CMK (cell line): ENCODE data around the gene PLCB4.

Source experiments
- DNase-seq: peaks from one replicate; pipeline ENCODE4 v3.0.0-alpha.2; 2010; ENCODE audit warnings: low read depth

PLCB4 gene

DNA sequence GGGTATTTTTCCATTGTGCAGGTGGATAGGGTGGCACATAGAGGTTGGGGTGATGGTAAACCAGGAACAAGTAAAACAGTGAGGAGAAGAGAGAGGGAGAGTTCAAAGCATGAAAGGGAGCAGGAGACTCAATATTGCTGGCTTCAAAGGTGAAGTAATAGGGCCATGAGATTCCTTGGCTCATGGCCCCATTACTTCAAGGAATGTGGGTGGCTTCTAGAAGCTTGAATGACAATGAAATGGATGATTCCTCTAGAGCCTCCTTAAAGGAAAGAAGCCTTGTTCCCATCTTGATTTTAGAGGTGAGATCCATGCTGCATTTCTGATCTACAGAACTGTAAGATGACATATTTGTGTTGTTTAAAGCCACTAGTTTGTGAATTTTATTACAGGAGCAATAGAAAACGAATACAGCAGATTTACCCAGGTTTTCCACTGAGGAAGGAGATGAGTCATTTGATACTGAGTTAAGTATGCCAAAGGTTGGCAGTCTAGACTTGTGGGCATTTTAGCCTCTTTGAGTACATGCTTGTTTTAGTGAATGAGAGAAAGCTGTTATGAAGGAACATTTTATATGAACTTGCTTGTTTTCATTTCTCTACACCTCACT lies 110.4 kb downstream of the PLCB4 start:
- no peak for DNase-seq

DNA sequence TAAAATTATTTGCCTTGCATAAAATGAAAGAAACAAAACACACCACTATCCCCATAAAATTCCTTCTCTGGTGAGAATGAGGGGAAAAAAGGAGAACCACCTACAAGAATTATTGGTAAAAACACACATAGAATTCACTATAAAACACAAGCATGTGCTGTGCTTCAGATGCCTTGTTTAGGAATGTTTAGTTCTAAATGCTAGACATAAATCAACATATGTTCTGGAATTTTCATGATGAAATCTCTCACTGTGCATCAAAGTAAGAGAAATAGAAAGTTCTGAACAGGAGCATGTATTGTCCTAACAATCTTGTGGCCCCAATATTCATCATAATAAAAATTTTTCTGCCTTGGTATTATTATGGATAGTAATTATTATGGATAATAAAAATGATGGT lies 111.0 kb downstream of the PLCB4 start:
- no peak for DNase-seq

DNA sequence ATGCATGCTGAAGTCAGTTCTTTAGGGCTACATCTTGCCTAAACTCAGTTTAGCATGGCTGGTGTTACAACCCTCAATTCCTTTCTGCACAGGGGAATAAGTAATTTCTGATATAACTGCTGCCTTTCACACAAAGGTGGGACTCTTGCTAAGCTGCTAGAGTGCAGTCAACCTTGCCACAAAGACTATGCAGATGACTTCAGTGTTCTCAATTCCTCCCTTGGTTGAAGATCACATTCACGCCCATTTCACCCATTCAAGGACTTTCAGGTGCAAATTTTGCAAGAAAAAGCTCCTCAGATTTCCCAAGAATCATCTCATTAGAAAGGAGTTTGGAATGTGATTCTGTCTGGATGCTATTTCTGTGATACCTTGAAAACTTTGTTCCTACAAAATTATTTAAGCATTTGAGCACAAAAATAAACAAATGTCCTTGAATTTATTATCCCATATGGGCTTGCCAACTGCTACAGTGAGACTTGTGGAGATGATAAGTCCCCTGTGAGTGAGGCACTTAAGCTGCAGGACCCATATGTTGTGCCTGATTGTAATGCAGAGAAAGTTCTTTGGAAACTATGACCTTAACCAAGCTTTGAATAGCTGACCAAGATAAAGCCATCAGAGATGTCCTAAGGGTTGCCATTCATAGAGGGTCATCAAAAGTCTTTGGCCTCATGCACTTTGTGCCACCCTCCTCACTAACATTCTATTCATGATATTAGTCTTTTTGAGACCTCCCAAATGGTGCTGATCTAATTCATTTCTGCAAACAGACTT lies 111.8 kb downstream of the PLCB4 start:
- DNase-seq: no peak

DNA sequence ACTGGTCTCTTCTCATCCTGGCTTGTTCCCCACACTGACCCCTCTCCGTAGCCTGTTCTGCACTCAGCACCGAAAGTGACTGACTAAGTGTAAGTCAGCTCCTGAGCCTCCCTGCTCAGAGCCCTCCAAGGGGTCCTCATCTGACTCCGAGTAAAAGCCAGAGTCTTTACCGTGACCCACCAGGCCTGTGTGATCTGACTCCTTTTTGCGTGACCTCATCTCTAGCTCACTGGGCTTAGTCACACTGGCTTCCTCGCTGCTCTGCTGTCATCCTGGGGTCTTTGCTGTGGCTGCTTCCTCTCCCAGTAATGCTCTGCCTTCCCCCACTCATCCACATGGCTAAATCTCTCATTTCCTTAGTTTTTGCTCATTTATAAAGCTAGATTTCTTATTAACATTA lies 116.6 kb downstream of the PLCB4 start:
- DNase-seq: no peak

DNA sequence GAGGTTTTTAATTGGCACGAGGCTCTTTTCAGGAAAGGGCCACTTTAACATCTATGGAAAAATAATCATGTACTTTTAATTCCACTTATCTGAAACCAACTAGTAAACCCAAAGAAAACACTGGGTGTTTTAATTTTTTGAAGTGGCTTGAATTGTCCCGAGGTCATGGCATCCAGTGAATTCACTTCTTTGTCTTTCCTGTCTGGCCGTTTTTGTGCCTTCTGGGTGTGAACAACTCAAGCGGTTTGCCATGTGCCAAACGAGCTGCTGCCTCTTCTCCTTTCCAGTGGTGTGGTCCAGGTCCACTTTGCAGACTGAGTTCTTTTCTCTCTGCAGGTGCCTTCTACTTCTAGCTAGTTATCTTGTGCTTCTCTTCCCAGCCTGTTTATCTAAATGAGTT lies 117.5 kb downstream of the PLCB4 start:
- DNase-seq: no peak

DNA sequence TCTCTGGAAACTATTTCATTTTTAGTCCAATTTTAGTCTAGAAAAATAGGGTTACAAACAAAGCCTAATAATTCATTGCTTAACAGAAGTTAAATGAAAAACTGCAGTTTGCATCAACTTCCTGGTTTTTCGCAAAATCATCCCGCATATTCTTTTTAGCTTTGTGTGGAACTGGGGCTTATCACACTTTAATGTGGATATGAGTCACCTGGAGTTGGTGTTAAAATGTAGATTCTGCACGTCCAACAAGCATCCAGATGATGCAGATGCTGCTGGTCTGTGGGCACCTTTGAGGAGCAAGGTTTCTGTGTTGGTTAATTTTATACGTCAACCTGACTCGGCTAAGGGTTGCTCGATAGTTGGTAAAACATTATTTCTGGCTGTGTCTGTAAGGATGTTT lies 126.1 kb downstream of the PLCB4 start:
- no peak for DNase-seq

DNA sequence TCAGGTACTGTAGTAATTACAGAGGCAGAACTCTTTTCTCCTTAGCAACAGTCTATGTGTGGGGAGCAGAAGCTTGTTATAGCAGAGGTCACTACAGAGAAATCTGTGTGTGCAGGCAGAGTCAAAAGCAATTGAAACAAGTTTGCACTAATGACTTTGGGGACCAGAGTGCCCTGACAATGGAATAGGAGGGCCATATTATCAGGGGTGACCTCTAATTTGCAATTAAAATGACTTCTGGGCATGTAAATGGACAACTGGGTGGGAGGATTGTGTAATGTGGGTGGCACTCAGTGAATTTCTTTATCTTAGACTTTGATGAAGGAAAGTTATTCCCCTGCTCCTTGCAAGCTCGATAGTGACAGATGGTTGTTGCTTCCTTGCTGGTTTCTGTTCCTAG lies 127.2 kb downstream of the PLCB4 start:
- no peak for DNase-seq

DNA sequence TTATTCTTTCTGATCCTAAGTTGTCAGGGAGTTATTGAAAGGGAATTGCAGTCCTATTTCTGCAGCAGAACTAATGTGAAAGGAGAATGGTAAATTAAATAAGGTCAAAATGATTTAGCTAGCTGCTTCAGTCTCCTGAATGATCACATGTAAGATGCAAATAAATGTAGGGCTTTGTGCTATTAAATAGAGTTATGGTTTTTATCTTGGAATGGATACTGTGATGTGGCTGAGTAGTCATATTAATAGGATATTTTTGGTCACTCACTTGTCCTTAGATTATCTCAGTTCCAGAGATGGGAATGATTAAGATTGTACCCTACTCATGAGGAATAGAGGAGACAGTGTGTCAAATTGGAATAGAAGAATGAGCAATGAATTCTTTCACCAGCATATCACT lies 129.6 kb downstream of the PLCB4 start:
- DNase-seq: no peak

DNA sequence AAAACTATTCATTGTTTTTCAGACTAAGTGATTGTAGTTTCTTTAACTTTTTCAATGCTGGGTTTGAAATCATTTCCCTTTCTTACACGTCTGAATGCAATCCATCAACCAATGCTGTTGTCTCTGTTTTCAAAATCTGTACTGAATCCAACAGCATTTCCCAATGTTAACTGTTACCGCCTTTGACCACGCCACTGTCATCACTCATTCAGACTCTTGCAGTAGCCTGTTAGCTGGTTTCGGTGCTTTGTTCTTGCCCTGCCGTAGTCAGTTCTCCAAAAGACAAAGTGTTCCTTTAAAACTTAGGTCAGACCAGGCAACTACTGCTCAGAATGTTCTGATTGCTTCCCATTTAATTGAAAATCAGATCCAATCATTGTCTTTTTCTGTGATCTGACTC lies 131.3 kb downstream of the PLCB4 start:
- no peak for DNase-seq

DNA sequence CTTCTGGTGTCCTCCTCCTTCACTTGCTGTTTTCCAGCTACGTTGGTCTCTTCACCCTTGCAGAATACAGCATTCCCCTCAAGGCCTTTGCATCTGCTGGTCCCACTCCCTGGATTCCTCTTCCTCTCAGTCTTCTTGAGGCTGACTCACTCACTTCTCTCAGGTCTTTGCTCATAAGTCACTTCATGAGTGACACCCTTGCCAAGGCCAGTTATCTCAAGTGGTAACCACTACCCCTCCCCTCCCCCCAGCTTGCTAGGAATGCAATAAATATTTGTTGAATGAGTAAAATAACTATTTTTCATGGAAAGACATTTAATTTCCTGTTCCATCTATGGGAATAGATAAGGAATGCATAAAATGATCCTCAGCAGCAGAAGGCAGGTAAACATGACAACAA lies 131.7 kb downstream of the PLCB4 start:
- DNase-seq: no peak

DNA sequence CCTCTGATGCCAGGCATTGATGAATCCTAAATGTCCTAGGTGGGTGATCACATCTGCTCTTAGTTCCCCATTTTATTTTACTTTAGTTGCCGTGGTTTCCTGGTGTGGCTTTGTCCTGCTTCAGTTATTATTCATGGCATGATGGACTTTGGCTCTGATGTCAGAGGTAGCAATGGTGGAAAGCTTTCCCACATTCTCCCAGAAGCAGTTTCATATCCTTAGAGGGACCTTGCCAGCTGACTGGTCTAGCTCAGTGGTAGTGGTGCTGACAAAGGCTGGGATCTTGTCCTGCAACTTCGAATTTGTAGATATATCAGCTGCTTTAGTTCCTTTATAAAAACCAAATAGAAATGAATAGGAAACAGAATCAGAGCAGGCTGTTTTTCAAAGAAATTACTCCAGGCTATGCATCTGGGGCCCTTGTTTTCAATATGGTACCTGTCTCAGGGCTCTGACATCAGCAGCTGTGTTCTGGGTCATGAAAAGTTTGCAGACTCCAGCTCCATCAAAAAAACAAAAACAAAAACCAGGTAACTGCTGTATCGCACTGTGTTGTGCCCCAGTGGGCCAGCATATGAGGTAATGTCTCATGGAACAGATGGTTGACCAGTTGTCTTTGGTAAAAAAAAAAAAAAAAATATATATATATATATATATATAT lies 133.7 kb downstream of the PLCB4 start:
- DNase-seq: no peak

DNA sequence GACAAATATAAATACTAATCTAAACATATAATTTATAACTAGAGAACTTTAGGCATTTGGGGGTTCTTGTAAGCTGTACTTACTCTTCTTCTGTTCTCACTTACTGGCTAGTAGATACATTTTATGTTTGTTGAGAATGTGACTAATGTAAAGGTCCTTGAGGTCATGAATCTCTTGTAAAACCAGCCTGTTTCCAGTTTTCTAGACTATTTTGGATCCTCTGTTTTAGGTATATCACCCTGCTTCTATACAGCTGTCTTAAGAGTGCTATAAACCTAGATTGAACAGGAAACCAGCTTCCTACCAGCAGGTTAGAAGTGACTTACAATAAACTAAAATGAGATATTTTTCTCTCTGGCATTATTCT lies 134.2 kb downstream of the PLCB4 start:
- DNase-seq: no peak

DNA sequence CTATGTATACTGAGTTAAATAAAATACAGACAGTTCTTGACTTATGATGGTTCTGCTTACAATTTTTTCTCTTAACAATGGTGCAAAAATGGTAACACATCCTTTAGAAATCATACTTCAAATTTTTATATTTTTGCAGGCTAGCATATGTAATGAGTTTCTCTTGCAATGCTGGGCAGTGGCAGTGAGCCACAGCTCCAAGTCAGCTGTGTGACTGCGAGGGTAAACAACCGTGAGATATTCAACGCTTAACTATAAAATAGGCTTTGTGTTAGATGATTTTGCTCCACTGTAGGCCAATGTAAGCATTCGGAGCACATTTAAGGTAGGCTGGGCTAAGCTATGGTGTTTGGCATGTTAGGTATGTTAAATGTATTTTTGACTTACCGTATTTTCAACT lies 136.1 kb downstream of the PLCB4 start:
- DNase-seq: no peak

DNA sequence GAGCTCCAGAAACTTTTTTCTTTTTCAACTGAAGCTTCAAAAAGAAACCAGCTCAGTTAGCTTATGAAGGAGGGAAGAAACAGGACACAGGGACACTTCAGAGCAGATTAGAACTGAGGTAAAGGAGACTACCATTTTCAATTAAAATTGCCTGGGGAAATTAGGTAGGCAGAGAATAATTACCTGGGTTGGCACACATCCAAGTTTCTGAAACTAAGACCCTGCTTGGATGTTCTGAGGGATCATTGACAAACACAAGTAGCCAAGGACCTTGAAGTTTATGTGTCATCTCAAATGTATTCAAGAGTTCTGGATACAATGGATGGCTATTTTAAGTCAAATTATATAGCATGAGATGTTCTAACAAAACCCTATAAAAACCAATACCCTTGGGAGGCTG lies 137.6 kb downstream of the PLCB4 start:
- no peak for DNase-seq

DNA sequence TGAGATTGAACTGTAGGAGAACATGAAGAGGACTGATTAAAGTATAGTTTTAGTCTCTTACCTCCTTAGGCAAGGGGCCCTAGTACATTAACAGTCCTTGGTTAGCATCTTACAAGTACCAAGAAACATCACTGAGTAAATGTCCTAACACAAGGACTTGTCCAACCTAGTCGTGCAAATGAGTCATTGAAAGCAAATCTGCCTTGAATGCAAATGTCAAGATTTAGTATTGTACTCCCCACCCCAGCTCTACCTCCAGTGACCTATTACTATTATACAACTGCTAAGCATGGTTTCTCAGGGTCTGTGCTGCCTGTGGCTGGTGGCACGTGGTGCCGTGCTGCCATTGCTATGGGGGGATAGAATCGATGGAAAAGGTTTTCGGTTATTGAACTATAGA lies 138.4 kb downstream of the PLCB4 start:
- no peak for DNase-seq

DNA sequence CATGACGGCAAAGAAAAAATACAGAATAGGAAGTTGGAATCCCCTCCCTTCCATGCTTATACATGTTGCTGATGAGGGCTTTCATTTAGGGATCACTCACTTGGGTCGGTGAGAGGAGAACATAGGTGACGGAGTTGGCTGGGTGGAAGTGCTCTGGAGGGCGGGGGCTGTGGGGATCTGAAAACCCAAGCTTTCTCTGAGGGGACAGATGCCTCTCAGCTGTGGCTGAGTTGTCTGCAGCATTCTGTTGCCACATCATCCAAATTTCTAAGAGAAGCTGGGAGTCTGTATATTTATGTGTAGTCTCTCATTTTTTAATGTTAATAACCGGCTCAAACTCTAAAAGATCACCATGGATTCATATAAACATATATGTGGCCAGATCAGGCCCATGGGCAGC lies 141.5 kb downstream of the PLCB4 start:
- DNase-seq: no peak

DNA sequence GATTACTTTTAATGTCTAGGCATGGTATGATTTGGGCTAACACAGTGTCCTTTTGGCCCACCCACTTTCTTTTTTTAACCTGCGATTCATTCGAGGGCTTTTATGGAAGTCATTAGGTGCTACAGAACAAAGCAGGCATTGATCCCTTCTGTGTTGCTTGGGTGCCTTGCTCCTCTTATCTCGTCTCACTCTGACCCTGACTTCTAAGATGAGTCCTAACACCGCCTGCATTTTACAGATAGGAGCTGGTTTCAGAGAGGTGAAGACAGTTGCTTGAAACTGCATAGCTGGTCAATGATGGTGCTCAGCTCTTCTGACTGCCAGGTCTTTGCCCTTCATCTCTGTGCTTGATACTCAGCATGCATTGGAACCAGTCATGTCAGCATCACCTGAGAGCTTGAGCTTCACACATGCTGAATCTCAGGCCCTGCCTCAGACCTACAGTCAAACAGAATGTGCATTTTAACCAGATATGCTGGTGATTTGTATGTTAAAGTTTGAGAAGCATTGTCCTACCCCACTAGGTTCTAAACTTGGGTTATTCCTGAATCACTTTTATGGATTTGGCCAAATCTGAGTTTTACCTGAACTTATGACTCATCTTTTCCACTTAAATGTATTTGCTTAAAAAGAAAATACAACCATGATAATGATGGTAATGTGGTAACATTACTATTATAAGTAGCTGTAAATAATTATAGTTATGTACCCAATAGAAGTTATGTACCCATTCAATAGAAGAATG lies 142.3 kb downstream of the PLCB4 start:
- no peak for DNase-seq

DNA sequence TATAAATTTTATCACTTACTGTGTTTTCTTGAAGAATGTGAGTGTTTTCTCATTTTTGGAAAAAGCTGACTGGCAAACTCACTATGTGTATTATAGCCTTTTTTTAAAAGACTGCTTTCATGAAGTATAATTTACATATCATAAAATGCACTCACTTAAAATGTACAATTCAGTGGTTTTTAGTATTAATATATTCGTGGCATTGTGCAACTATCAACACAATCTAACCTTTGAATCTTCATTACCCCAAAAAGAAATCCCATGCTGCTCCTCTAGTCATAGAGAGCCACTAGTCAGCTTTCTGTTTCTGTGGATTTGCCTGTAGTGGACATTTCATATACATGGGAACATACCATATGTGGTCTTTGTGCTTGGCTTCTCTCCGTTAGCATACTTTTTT lies 143.8 kb downstream of the PLCB4 start:
- no peak for DNase-seq

DNA sequence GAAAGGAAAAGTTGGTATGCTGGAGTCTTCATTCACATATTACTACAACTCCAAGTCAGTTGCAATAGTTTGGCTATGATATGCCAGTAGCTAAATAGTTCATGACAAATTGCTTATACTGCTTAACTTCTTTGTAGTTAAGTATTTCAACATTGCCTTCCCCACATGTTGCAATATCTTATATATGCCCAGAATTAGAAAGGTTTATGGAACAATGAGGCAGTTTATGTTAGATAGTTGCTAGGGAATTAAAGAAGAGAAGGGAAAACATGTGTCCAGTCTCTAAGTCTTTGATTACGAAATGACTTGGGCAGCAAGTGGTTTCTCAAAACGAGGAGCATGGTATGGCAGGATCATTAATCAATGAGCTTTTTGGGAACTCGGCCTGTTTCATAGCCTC lies 145.8 kb downstream of the PLCB4 start:
- no peak for DNase-seq

DNA sequence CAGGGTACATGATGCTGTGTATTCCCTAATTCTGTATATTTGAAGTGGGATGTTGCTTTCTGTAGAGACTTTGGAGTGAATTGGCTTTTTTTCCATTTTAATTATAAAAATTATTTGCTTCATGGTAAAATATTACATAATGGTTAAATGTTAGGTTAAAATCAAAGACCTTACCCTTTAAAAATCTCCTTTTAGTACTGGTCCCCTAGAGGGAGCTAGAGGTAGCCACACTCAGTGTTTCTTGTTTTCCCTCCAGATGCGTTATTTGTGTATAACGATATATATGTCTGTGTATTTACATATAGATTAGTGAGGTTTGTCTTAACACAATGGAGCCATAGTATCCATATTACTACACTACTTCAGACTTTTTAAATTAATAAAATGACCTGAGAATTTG lies 146.7 kb downstream of the PLCB4 start:
- no peak for DNase-seq

DNA sequence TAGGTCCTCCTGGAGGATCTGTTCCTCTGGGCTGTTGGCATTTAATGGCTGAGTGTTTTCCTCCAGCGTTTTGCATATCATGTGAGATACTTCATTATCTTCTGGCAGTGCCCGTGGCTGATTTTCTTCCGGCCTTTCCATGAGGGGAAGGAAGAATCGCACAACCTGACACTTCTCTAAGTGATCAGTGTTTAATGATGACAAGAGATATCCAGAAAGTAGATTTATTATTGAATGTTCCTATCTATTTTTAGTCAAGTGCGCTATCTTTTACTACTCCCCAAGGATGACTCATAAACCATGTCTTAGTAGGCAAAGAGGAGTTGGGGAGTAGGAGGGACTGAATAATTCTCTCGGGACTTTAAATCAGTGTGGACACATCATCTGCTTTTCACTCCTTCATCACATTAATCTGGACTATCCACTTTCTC lies 149.7 kb downstream of the PLCB4 start:
- DNase-seq: no peak

DNA sequence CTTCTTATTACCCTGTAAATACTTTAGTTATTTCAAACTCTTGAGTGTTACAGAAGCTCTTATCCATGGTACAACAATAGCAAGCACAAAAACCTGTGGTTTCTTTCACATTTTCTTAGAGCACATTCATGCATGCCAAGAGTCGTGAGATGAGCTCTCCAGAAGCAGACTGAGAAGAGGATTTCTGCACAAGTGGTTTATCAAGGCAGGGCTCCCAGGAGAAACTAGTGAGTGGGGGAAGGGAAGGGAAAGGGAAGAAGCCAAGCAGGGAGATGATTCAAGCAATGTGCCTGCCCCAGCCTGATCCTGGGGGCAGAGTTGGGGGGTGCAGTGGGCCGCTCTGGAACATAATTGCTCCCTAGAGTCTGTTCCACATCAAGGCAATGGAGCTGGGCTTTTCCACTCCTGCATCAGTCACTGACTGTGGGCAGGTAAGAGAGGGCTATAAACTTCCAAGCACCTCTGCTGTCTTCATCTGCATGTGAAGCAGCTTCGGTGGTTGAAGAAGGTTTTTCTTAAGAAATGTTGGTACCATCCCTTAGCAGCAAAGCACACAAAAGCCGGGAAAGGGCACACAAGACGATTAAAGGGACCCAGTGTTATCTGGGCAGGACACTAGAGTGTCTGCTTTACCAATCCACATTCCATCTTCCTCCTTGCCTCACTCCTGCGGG lies 152.1 kb downstream of the PLCB4 start:
- DNase-seq: no peak
